ENCODE measurements around the gene SALL4. TPM values are rescaled to one million over a fixed set of nuclear protein-coding genes. Genes with fewer than 3 reads are reported as not detected.

SALL4 gene
- total and polyA plus RNA-seq, 4 donors: 0.54 to 2.3 (median 1.4) TPM

- H3K27ac ChIP-seq (ENCODE audit: low read depth, low read length): no peak overlapping the region
- H3K4me1 ChIP-seq (ENCODE audit: control insufficient read depth, insufficient read depth, low read length): peaks cover 26% of the 10 kb centered on the region
- no peak for DNase-seq (ENCODE audit: low read depth in 4 of 6, low spot score in 6 of 6)
- H3K9me3 ChIP-seq (ENCODE audit: control insufficient read depth, insufficient read depth, low read length): no peaks in the 10 kb centered on the region
- no peak overlapping the region for H3K4me3 ChIP-seq (ENCODE audit: low read depth, low read length)
- 81% methylated on average over 5 of the region's 7 CpGs for whole genome bisulfite sequencing (ENCODE audit: insufficient coverage)
- peaks cover 29% of the 10 kb centered on the region for H3K27me3 ChIP-seq (ENCODE audit: control insufficient read depth, insufficient read depth, low read length)
- H3K36me3 ChIP-seq (ENCODE audit: control insufficient read depth, insufficient read depth, low read length): no peaks in the 10 kb centered on the region
These were observed 2.4 kb upstream of the SALL4 start for GRCh38 chr20:51804754-51805153.

- no peak overlapping the region for H3K4me3 ChIP-seq (ENCODE audit: low read depth, low read length)
- DNase-seq (ENCODE audit: low read depth in 4 of 6, low spot score in 6 of 6): peak in 1 of 6 donors; percentile 28
- H3K27me3 ChIP-seq (ENCODE audit: control insufficient read depth, insufficient read depth, low read length): peaks cover 42% of the 10 kb centered on the region
- H3K9me3 ChIP-seq (ENCODE audit: control insufficient read depth, insufficient read depth, low read length): no peaks in the 10 kb centered on the region
- H3K4me1 ChIP-seq (ENCODE audit: control insufficient read depth, insufficient read depth, low read length): peaks cover 28% of the 10 kb centered on the region
- H3K36me3 ChIP-seq (ENCODE audit: control insufficient read depth, insufficient read depth, low read length): no peaks in the 10 kb centered on the region
- H3K27ac ChIP-seq (ENCODE audit: low read depth, low read length): no peak overlapping the region
- 100% methylated on average over 1 of the region's 4 CpGs for WGBS (ENCODE audit: insufficient coverage)
These were observed 980 bp upstream of the SALL4 start for GRCh38 chr20:51803148-51803854.

DNA sequence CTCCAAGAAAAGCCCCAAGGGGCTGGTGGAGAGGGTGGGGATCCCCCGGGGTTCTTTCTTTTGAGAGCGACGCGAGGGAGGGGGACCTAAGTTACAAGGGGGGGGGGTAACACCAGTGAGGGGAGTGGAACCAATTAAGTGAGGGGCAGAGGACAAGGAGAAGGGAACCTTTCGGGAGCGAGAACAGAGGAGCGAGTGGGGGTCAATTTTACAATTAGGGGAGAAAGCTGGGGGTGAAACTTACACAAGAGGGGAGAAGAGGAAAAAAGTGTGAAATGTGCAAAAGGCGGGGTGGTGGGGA is 548 bp downstream of the SALL4 start:
- DNase-seq (ENCODE audit: low read depth in 4 of 6, low spot score in 6 of 6): peak in 1 of 6 donors; percentile 11
- H3K9me3 ChIP-seq (ENCODE audit: control insufficient read depth, insufficient read depth, low read length): no peaks in the 10 kb centered on the region
- no peak overlapping the region for H3K27ac ChIP-seq (ENCODE audit: low read depth, low read length)
- H3K27me3 ChIP-seq (ENCODE audit: control insufficient read depth, insufficient read depth, low read length): peaks cover 46% of the 10 kb centered on the region
- 0% methylated on average over 6 of the region's 8 CpGs for WGBS (ENCODE audit: insufficient coverage)
- peak overlapping the region; percentile 53 for H3K4me3 ChIP-seq (ENCODE audit: low read depth, low read length)
- peaks cover 28% of the 10 kb centered on the region for H3K4me1 ChIP-seq (ENCODE audit: control insufficient read depth, insufficient read depth, low read length)
- H3K36me3 ChIP-seq (ENCODE audit: control insufficient read depth, insufficient read depth, low read length): no peaks in the 10 kb centered on the region

DNA sequence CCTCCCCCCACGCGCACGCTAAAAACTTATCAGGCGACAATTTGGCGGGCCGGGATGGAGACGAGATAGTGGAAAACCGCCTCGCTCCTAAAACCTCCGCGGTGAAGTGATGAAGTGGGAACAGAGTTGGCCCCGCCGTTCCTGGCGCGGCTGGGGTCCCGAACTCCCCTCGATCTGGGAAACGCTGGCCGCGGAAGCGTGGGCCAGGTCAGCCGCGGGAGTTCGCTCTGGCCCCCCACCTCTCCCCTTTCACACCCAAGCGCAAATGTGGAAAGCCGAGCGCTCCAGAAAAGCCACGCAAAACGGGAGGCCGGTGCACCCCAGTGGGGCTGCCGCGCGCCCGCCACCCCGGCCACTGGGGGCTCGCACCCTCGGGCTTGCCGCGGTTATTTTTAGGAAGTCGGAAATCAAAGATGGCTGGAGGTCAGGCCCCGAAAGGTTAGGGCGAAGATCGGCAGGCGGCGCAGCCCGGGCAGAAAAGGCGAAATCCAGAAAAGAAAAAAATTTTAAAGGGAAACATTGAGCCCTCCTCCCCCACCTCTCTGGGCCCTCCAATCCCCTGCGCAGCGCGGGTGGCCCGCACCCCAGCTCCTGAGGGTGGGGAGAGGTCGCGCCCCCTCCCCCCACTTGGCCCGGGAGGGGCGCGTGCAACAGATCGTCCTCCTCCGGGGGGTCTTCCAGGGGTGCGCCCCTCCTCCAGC is 1.0 kb downstream of the SALL4 start:
- Histone ChIP-seq H3K4me3 (ENCODE audit: low read depth, low read length) (peak overlapping the region; percentile 53), H3K27ac (ENCODE audit: low read depth, low read length) (peak overlapping the region; percentile 33), H3K4me1 (ENCODE audit: control insufficient read depth, insufficient read depth, low read length) (peaks cover 28% of the 10 kb centered on the region), H3K27me3 (ENCODE audit: control insufficient read depth, insufficient read depth, low read length) (peaks cover 46% of the 10 kb centered on the region), H3K9me3 (ENCODE audit: control insufficient read depth, insufficient read depth, low read length) (no peaks in the 10 kb centered on the region), H3K36me3 (ENCODE audit: control insufficient read depth, insufficient read depth, low read length) (no peaks in the 10 kb centered on the region)
- DNase-seq (ENCODE audit: low read depth in 4 of 6, low spot score in 6 of 6): peak in 2 of 6 donors; percentile 10 to 35
- under 1% methylated on average over 36 of the region's 59 CpGs for WGBS (ENCODE audit: insufficient coverage)

GRCh38 chr20:51800872-51801121 is 1.5 kb downstream of the SALL4 start:
- Histone ChIP-seq H3K27me3 (ENCODE audit: control insufficient read depth, insufficient read depth, low read length) (peaks cover 46% of the 10 kb centered on the region), H3K4me1 (ENCODE audit: control insufficient read depth, insufficient read depth, low read length) (peaks cover 28% of the 10 kb centered on the region), H3K9me3 (ENCODE audit: control insufficient read depth, insufficient read depth, low read length) (no peaks in the 10 kb centered on the region), H3K36me3 (ENCODE audit: control insufficient read depth, insufficient read depth, low read length) (no peaks in the 10 kb centered on the region), H3K4me3 (ENCODE audit: low read depth, low read length) (peak overlapping the region; percentile 53), H3K27ac (ENCODE audit: low read depth, low read length) (peak overlapping the region; percentile 33)
- 0% methylated on average over 18 of the region's 18 CpGs for WGBS (ENCODE audit: insufficient coverage)
- peak in 1 of 6 donors; percentile 47 for DNase-seq (ENCODE audit: low read depth in 4 of 6, low spot score in 6 of 6)

- Histone ChIP-seq H3K4me1 (ENCODE audit: control insufficient read depth, insufficient read depth, low read length) (peaks cover 28% of the 10 kb centered on the region), H3K4me3 (ENCODE audit: low read depth, low read length) (peak overlapping the region; percentile 53), H3K36me3 (ENCODE audit: control insufficient read depth, insufficient read depth, low read length) (no peaks in the 10 kb centered on the region), H3K27ac (ENCODE audit: low read depth, low read length) (peak overlapping the region; percentile 33), H3K27me3 (ENCODE audit: control insufficient read depth, insufficient read depth, low read length) (peaks cover 46% of the 10 kb centered on the region), H3K9me3 (ENCODE audit: control insufficient read depth, insufficient read depth, low read length) (no peaks in the 10 kb centered on the region)
- peak in 3 of 6 donors; percentile 35 to 86 (median 76) for DNase-seq (ENCODE audit: low read depth in 4 of 6, low spot score in 6 of 6)
- under 1% methylated on average over 27 of the region's 44 CpGs for WGBS (ENCODE audit: insufficient coverage)
These were observed 2.1 kb downstream of the SALL4 start for GRCh38 chr20:51800060-51800871.

- Histone ChIP-seq H3K36me3 (ENCODE audit: control insufficient read depth, insufficient read depth, low read length) (no peaks in the 10 kb centered on the region), H3K4me1 (ENCODE audit: control insufficient read depth, insufficient read depth, low read length) (peaks cover 28% of the 10 kb centered on the region), H3K27ac (ENCODE audit: low read depth, low read length) (no peak overlapping the region), H3K4me3 (ENCODE audit: low read depth, low read length) (no peak overlapping the region), H3K9me3 (ENCODE audit: control insufficient read depth, insufficient read depth, low read length) (no peaks in the 10 kb centered on the region), H3K27me3 (ENCODE audit: control insufficient read depth, insufficient read depth, low read length) (peaks cover 46% of the 10 kb centered on the region)
- WGBS (ENCODE audit: insufficient coverage): no CpG with 5 or more reads among the region's 10 CpGs
- peak in 2 of 6 donors; percentile 13 to 32 for DNase-seq (ENCODE audit: low read depth in 4 of 6, low spot score in 6 of 6)
These were observed 2.9 kb downstream of the SALL4 start for GRCh38 chr20:51799401-51799860.

DNA sequence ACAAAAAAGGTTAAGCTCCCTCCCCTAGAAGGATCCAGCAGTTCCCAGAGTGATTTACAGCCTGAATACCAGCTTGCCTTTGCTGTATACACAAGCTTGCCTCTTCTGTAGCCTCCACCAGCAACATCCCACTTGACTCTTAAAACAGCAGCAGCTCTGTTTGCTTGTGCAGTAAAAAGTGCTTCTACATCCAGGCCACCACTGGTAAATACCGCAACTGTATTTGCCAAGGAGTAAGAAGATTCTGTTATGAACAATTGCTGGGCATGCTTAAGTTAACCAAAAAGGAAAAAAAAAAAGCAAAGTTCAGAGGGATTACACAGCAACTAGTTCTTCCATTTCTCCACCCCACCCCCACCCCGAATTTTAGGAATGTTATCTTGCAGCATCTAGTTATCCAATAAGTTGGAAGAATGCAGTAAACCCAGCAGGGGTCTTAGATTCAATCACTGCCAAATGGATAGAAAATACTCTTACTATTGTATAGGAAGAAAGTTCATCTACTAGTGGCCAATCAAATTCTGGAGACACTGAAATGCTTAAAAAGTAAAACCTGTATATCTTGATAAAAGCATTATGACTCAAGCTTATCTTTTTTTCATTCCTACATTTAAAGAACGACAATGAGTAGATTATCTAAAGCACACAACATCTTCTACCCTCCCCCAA is 4.8 kb downstream of the SALL4 start:
- peaks cover 28% of the 10 kb centered on the region for H3K4me1 ChIP-seq (ENCODE audit: control insufficient read depth, insufficient read depth, low read length)
- H3K27me3 ChIP-seq (ENCODE audit: control insufficient read depth, insufficient read depth, low read length): peaks cover 43% of the 10 kb centered on the region
- H3K4me3 ChIP-seq (ENCODE audit: low read depth, low read length): no peak overlapping the region
- no peak overlapping the region for H3K27ac ChIP-seq (ENCODE audit: low read depth, low read length)
- H3K9me3 ChIP-seq (ENCODE audit: control insufficient read depth, insufficient read depth, low read length): no peaks in the 10 kb centered on the region
- no peaks in the 10 kb centered on the region for H3K36me3 ChIP-seq (ENCODE audit: control insufficient read depth, insufficient read depth, low read length)
- no CpG with 5 or more reads among the region's 3 CpGs for WGBS (ENCODE audit: insufficient coverage)
- peak in 2 of 6 donors; percentile 54 to 70 for DNase-seq (ENCODE audit: low read depth in 4 of 6, low spot score in 6 of 6)

GRCh38 chr20:51796340-51796739 is 6.0 kb downstream of the SALL4 start:
- DNase-seq (ENCODE audit: low read depth in 4 of 6, low spot score in 6 of 6): no peak
- peaks cover 5% of the 10 kb centered on the region for H3K36me3 ChIP-seq (ENCODE audit: control insufficient read depth, insufficient read depth, low read length)
- H3K4me1 ChIP-seq (ENCODE audit: control insufficient read depth, insufficient read depth, low read length): peaks cover 18% of the 10 kb centered on the region
- H3K27ac ChIP-seq (ENCODE audit: low read depth, low read length): no peak overlapping the region
- 94% methylated on average over 3 of the region's 3 CpGs for WGBS (ENCODE audit: insufficient coverage)
- H3K27me3 ChIP-seq (ENCODE audit: control insufficient read depth, insufficient read depth, low read length): peaks cover 33% of the 10 kb centered on the region
- H3K9me3 ChIP-seq (ENCODE audit: control insufficient read depth, insufficient read depth, low read length): no peaks in the 10 kb centered on the region
- no peak overlapping the region for H3K4me3 ChIP-seq (ENCODE audit: low read depth, low read length)

All from spinal cord (tissue), 10 donors.